Activated naive CD8-positive, alpha-beta T cell treated with anti-CD3 and anti-CD28 coated beads, Interleukin-2, amount 10 ng/mL, durations not matched to agents 7 days and 5 days (primary cell): ENCODE measurements around the gene RHOB. TPM values are rescaled to one million over a fixed set of nuclear protein-coding genes. Genes with fewer than 3 reads are reported as not detected.

Experiments
- ATAC-seq: fragments of 150-1000 bp; cut with Tn5 transposase; one replicate; pipeline ENCODE4 v1.10.0; 2021; ENCODE audit warnings: low read depth, moderate library complexity
- POLR2A ChIA-PET: fragments of 350-600 bp; sonication (Branson Sonifier 250); formaldehyde crosslinking; loops from one replicate; lab custom pipeline; 2021; ENCODE audit warnings: antibody characterized with exemption; lab: Charles Lee
- DNase-seq: peaks from one replicate; pipeline ENCODE4 v3.0.0; 2021
- H3K27ac Mint-ChIP-seq: one replicate; pipeline ENCODE4 v1.8.0; 2022; ENCODE audit warnings: mild to moderate bottlenecking, mixed read lengths
- H3K27me3 Mint-ChIP-seq: one replicate; pipeline ENCODE4 v1.8.0; 2022; ENCODE audit warnings: mild to moderate bottlenecking, moderate library complexity, mixed read lengths
- H3K36me3 Mint-ChIP-seq: one replicate; pipeline ENCODE4 v1.8.0; 2021; ENCODE audit warnings: mild to moderate bottlenecking, mixed read lengths
- H3K4me1 Mint-ChIP-seq: one replicate; pipeline ENCODE4 v1.8.0; 2021; ENCODE audit warnings: mixed read lengths
- H3K4me3 Mint-ChIP-seq: one replicate; pipeline ENCODE4 v1.8.0; 2022; ENCODE audit warnings: mild to moderate bottlenecking, moderate library complexity, mixed read lengths
- H3K9me3 Mint-ChIP-seq: one replicate; pipeline ENCODE4 v1.8.0; 2021; ENCODE audit warnings: mixed read lengths
- total RNA-seq, 2 experiments: library from RNA; stranded (reverse); gene quantifications; one replicate each; pipeline ENCODE4 v1.2.3, GENCODE V29; 2021

RHOB gene
- total RNA-seq, 2 experiments from 2014 or later = 12.1 to 12.7 TPM

DNA sequence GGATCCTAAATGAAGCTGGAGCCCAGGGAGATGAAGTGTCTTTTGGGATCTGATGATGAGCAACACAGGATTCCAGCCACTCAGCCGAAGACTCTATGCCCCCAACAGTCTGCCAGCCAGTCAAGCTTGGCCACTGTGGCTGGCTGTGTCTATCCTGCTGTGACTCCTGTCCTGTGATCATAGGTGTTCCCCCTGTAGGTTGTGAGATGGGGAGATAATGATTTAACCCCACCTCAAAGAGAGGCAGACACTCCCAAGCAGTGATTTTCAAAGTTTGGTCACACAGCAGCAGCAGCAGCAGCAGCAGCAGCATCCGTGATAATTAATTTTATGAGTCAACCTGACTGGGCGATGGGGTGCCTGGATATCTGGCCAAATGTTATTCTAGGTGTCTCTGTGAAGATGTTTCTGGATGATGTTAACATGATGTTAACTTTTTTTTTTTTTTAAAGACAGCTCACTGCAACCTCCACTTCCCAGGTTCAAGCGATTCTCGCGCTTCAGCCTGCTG is 21.4 kb upstream of the RHOB start:
- no peaks in the 10 kb centered on the region for H3K36me3 Mint-ChIP-seq
- POLR2A ChIA-PET = no interaction called here
- ATAC-seq = no peak
- H3K27me3 Mint-ChIP-seq = no peaks in the 10 kb centered on the region
- H3K27ac Mint-ChIP-seq = peak overlapping the region; percentile 58
- H3K9me3 Mint-ChIP-seq = no peaks in the 10 kb centered on the region
- DNase-seq = no peak
- H3K4me1 Mint-ChIP-seq = peaks cover 13% of the 10 kb centered on the region
- no peak overlapping the region for H3K4me3 Mint-ChIP-seq

DNA sequence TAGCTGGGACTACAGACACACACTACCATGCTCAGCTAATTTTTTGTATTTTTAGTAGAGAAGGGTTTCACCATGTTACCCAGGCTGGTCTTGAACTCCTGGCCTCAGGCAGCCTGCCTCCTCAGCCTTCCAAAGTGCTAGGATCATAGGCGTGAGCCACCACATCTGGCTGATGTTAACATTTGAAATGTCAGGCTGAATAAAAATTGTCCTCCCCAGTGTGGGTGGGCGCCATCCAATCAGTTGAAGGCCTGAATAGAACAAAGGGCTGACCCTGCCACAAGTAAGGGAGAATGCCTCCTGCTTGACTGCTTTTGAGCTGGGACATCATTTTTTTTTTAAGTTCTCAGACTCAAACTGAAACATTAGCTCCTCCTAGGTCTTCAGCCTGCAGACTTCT is 21.0 kb upstream of the RHOB start:
- no peak for DNase-seq
- Mint-ChIP-seq H3K36me3 (no peaks in the 10 kb centered on the region), H3K27me3 (peaks cover 2% of the 10 kb centered on the region), H3K4me3 (no peak overlapping the region), H3K9me3 (no peaks in the 10 kb centered on the region), H3K27ac (no peak overlapping the region), H3K4me1 (peaks cover 13% of the 10 kb centered on the region)
- POLR2A ChIA-PET = no interaction called here
- no peak for ATAC-seq

DNA sequence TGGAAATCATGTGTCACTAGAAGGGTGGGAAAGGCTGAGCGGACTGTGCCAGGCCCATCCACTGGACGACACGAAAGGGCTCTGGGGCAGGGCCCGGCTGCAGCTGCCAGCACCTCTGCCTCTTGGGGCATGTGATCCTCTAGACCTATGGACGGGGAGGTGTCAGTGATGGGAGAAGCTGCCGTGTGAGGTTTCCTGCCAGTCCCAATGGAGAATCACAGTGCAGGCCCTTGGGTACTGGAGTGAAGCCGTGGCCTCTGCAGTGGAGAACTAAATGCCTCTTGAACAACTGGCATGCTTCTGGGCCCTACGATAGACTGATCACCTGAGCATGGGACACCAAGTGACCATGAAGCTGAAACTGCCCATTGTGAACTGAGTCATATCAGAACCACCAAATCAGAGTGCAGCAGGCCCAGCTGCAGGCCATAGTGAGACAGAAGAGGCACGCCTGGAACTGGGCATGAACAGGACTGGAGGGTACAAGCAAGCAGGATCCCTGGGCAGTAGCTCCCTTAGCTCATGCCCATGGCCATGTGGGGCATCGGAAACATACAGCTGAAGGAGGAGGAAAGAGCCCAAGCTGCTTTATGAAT is 18.8 kb upstream of the RHOB start:
- DNase-seq = no peak
- Mint-ChIP-seq H3K4me1 (peaks cover 15% of the 10 kb centered on the region), H3K27me3 (peaks cover 10% of the 10 kb centered on the region), H3K36me3 (no peaks in the 10 kb centered on the region), H3K9me3 (no peaks in the 10 kb centered on the region), H3K4me3 (no peak overlapping the region), H3K27ac (no peak overlapping the region)
- POLR2A ChIA-PET = no interaction called here
- ATAC-seq = no peak

DNA sequence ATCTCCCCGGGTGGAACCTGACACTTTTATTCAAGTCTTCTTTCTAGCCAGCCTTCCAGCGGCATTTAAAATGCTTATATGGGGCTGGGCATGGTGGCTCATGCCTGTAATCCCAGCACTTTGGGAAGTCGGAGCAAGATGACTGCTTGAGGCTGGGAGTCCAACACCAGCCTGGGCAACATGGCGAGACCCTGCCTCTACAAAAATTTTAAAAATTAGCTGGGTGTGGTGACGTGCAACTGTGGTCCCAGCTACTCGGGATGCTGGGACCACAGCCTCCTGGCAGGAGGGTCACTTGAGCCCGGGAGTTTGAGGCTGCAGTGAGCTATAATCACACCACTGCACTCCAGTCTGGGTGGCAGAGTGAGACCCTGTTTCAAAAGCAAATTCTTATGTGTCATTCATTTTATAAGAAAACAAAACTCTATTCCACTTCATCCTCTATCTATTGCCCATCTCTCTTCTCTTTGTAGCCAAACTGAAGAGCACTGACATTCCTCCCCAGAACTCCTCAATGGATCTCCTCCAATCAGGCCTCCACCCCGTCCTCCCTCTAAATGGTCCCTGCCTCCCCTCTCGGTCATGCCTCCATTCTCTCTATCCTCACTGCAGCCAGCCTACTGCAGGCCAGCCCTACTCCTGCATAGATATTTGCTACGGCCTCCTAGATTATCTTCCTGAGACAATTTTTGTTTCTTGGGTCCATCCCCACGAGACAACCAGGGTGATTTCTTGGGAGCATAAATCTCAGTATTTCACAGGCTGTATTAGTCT is 18.0 kb upstream of the RHOB start:
- Mint-ChIP-seq H3K4me3 (no peak overlapping the region), H3K36me3 (no peaks in the 10 kb centered on the region), H3K4me1 (peaks cover 13% of the 10 kb centered on the region), H3K27ac (no peak overlapping the region), H3K9me3 (no peaks in the 10 kb centered on the region), H3K27me3 (peaks cover 10% of the 10 kb centered on the region)
- ATAC-seq = no peak
- no peak for DNase-seq
- POLR2A ChIA-PET = no interaction called here

DNA sequence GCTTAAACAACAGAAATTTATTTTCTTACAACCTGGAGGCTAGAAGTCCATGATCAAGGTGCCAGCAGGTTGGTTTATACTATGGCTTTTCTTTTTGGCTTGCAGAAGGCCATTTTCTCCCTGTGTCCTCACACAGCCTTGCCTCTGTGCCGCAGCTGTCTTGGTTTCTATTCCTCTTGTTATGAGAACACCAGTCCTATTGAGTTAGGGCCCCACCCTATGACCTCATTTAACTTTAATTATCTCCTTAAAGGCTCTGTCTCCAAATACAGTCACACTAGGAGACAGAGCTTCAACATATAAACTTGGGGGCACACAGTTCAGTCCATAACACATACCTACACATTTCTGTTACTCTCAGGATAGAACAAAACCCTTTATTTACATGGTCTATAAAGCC is 17.3 kb upstream of the RHOB start:
- no peak overlapping the region for H3K4me3 Mint-ChIP-seq
- POLR2A ChIA-PET = no interaction called here
- ATAC-seq (no peak), DNase-seq (no peak)
- H3K4me1 Mint-ChIP-seq = peaks cover 9% of the 10 kb centered on the region
- H3K9me3 Mint-ChIP-seq = no peaks in the 10 kb centered on the region
- H3K27ac Mint-ChIP-seq = no peak overlapping the region
- no peaks in the 10 kb centered on the region for H3K36me3 Mint-ChIP-seq
- peaks cover 13% of the 10 kb centered on the region for H3K27me3 Mint-ChIP-seq

DNA sequence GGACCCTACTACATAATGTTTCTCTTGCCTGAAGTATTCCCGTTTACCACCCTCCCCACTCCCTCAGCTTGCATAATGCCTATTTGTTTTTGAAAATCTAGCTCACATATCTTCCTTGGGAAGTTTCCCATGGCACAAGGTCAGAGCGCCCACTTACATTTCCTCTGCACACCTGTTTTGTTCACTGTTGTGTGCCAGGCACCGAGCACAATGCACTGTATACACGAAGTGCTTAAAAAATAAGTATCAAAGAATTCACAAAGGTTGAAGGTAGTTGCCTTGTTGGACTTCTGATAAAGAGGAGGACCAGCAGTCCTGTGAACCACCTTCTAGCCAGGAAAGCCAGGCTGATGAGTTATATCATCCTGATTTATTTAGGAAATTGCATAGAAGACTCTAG is 16.8 kb upstream of the RHOB start:
- Mint-ChIP-seq H3K9me3 (no peaks in the 10 kb centered on the region), H3K27me3 (peaks cover 13% of the 10 kb centered on the region), H3K36me3 (no peaks in the 10 kb centered on the region), H3K4me1 (peaks cover 4% of the 10 kb centered on the region), H3K4me3 (no peak overlapping the region), H3K27ac (no peak overlapping the region)
- ATAC-seq (no peak), DNase-seq (no peak)
- POLR2A ChIA-PET = no interaction called here

DNA sequence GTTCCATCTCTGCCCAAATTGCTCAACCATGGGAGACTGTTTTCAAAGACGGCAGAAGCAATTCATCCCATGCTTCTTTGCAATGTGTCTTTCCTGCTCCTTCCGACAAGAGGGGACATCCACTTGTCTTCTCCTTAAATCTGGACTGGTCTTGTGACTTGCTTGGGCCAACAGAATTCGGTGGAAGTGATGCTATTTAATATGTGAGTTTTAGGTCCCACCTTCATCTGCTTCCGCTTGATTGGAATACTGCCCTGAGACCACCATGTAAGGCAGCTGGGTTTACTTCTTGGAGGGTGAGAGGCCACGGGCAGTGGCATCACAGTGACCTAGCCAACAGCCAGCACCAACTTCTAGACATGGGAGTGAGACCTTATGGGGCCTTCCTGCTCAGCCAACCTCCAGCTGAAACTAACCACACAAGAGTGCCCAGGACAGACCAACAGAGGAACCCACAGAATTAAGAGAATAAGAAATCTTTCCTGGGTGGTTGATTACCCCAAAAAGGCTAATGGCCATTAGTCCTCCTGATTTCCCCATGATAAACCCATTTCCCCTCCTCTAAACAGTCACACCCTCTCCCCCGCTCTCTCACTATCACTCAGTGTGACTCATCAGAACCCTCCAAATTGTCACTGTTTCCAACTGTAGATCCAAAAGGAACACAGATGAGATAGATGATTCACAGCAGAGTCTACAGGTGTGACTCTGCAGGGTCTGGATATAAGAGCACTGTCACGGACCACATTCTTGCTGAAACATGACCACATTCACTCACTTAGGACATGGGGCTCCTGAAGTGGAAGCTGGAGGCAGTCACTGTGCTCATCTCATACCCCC is 16.2 kb upstream of the RHOB start:
- Mint-ChIP-seq H3K4me1 (peaks cover 2% of the 10 kb centered on the region), H3K27me3 (peaks cover 16% of the 10 kb centered on the region), H3K36me3 (no peaks in the 10 kb centered on the region), H3K4me3 (no peak overlapping the region), H3K9me3 (no peaks in the 10 kb centered on the region), H3K27ac (no peak overlapping the region)
- POLR2A ChIA-PET = no interaction called here
- ATAC-seq (no peak), DNase-seq (no peak)

DNA sequence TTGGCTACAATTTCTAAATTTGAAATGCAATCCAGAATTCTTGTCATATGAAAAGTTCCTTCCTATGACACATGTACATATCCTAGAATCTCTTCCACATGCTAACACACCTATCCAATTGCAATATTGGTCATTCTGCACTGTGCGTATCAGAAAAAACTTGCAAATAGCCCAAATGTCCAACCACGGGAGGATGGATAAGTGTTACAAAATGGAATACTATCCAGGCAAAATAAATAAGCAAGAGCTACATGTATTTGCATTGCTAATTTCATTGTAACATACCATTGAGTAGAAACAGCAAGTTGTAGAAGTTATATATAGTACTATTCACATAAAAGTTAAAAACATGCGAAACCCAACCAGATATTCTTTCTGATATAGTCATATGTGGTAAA is 15.6 kb upstream of the RHOB start:
- peaks cover 16% of the 10 kb centered on the region for H3K27me3 Mint-ChIP-seq
- ATAC-seq (no peak), DNase-seq (no peak)
- H3K4me1 Mint-ChIP-seq = peaks cover 2% of the 10 kb centered on the region
- POLR2A ChIA-PET = no interaction called here
- H3K4me3 Mint-ChIP-seq = no peak overlapping the region
- no peaks in the 10 kb centered on the region for H3K36me3 Mint-ChIP-seq
- H3K9me3 Mint-ChIP-seq = no peaks in the 10 kb centered on the region
- no peak overlapping the region for H3K27ac Mint-ChIP-seq

DNA sequence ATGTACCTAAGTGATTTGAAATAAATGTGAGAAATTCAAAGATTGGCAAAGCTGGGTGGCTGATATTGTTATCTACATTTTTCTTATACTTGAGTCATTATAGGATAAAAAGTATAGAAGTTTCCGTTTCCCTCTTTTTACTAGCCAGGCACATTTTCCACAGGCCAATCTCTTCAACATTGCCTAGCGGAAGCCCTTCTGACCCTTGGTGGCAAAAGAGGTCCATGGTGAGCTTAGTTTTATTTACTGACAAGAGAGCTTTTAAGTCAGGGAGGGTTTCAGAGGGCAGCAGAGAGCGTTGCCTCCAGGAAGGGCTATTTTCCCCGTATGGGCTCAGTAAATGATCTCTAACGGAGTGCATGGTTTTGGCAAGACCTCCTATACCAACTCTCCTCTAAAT is 15.1 kb upstream of the RHOB start:
- peaks cover 16% of the 10 kb centered on the region for H3K27me3 Mint-ChIP-seq
- no peak overlapping the region for H3K27ac Mint-ChIP-seq
- POLR2A ChIA-PET = no interaction called here
- H3K36me3 Mint-ChIP-seq = no peaks in the 10 kb centered on the region
- H3K4me3 Mint-ChIP-seq = no peak overlapping the region
- DNase-seq (no peak), ATAC-seq (no peak)
- peaks cover 2% of the 10 kb centered on the region for H3K4me1 Mint-ChIP-seq
- H3K9me3 Mint-ChIP-seq = no peaks in the 10 kb centered on the region

DNA sequence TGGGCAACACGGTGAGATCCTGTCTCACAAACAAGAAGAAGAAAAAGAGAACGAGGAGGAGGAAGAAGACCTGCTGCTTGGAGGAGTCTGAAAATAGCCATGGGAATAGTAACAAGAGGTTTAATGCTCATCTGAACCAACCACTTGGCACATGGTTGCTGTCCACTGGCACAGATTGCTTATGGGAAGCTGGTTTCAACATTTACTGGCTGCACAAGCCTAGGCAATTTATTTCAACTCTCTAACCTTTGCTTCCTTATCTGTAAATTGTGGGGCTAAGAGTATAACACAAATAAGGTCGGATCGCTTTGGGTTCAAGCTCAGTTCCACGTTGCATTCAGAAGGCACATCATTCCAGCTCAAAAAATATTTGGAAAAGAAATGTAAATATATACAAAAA is 14.2 kb upstream of the RHOB start:
- Mint-ChIP-seq H3K27me3 (peaks cover 24% of the 10 kb centered on the region), H3K4me1 (peaks cover 2% of the 10 kb centered on the region), H3K9me3 (no peaks in the 10 kb centered on the region), H3K27ac (no peak overlapping the region), H3K36me3 (no peaks in the 10 kb centered on the region), H3K4me3 (no peak overlapping the region)
- POLR2A ChIA-PET = no interaction called here
- no peak for ATAC-seq
- DNase-seq = no peak

DNA sequence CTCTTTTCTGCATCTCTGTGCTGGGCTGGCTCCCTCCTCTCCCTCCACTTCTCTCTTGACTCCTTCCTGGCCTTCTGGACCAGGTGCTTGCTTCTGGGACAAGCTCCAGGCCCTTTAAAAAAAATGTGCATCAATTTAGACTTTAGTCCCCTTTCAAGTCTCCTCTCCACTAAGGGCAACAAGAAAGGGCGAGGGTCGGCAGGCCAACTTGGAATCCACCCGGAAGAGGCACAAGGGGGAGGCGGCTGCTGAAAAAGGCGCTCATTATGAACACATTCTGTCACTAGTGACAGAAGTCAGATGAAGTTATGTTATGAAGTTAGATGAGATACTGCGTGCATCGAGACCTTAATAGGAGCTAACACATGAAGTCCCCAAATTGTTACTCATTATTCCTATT is 13.6 kb upstream of the RHOB start:
- Mint-ChIP-seq H3K27ac (no peak overlapping the region), H3K9me3 (no peaks in the 10 kb centered on the region), H3K4me3 (no peak overlapping the region), H3K4me1 (peaks cover 2% of the 10 kb centered on the region), H3K27me3 (peaks cover 27% of the 10 kb centered on the region), H3K36me3 (no peaks in the 10 kb centered on the region)
- ATAC-seq = no peak
- POLR2A ChIA-PET = no interaction called here
- DNase-seq = no peak

DNA sequence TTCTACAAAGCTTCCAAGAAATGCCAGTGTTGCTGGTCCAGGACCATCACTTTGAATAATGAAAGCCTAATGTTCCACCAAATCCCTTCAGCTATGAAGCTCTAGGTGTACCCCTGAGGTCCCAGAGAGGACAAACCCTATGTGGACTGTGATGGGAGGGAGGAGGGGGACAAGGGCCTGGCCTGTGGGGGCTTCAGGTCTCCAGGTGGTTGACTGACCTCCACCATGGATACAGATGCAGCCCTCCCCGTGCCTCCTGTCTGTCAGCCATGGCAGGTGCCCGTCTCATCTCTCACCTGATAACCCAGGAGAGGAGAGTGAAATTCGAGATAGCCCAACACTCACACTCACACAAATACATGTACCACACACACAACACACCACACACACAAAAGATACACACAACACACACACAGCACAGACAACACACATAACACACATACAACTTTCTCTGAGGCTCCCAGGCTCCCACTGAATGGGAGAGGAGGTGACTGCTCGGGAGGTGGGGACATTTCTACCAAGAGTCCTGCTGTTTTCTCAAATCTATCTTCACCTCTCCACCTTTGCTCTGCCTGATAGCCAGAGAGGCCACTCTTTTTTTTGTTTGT is 12.8 kb upstream of the RHOB start:
- H3K4me3 Mint-ChIP-seq = no peak overlapping the region
- POLR2A ChIA-PET = no interaction called here
- no peaks in the 10 kb centered on the region for H3K36me3 Mint-ChIP-seq
- ATAC-seq (no peak), DNase-seq (no peak)
- peaks cover 2% of the 10 kb centered on the region for H3K4me1 Mint-ChIP-seq
- H3K9me3 Mint-ChIP-seq = no peaks in the 10 kb centered on the region
- H3K27me3 Mint-ChIP-seq = peaks cover 33% of the 10 kb centered on the region
- H3K27ac Mint-ChIP-seq = no peak overlapping the region

DNA sequence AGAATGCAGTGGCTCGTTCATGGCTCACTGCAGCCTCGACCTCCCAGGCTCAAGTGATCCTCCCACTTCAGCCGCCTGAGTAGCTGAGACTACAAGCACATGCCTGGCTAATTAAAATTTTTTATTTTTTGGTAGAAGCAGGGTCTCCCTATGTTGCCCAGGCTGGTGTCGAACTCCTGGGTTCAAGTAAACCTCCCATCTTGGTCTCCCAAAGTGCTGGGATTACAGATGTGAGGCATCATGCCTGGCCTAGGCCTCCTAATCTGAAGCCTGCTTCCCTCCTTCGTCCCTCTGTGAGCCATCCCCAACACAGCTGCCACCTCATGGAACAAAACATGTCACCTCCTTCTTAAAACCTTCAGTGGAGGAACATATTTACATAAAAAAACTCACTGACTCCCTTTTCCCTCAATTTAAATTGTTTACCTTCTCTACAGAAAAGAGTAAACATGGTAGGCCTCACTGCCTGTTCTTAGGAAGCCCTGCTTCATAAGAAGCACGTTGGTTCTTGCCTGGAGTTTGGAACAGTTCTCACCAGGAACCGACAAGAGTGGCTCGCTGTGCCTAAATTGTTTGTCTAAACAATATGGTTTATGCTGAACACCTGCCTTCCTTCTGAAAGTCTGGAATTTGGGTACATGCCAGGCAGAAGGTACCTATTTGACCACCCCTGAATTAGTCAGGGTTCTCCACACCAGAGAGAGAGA is 12.1 kb upstream of the RHOB start:
- no peak for ATAC-seq
- no peak overlapping the region for H3K4me3 Mint-ChIP-seq
- H3K27me3 Mint-ChIP-seq = peaks cover 40% of the 10 kb centered on the region
- peaks cover 2% of the 10 kb centered on the region for H3K4me1 Mint-ChIP-seq
- H3K36me3 Mint-ChIP-seq = no peaks in the 10 kb centered on the region
- no peak overlapping the region for H3K27ac Mint-ChIP-seq
- POLR2A ChIA-PET = no interaction called here
- no peak for DNase-seq
- no peaks in the 10 kb centered on the region for H3K9me3 Mint-ChIP-seq
